ENCODE measurements around the gene KANTR. TPM values are rescaled to one million over a fixed set of nuclear protein-coding genes. Genes with fewer than 3 reads are reported as not detected.
A peak's percentile ranks its signal among the peaks of the same experiment; 100 is the strongest.

Gene KANTR, protein sequence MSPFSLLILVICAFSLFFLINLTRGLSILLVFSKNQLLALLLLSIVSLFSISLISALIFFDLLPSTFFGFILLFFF
- polyA plus RNA-seq, result 1 to 10 TPM in 1 of 3 donors, under 1 TPM in 1, not detected in 1; 0.56 to 2.3 TPM

DNA sequence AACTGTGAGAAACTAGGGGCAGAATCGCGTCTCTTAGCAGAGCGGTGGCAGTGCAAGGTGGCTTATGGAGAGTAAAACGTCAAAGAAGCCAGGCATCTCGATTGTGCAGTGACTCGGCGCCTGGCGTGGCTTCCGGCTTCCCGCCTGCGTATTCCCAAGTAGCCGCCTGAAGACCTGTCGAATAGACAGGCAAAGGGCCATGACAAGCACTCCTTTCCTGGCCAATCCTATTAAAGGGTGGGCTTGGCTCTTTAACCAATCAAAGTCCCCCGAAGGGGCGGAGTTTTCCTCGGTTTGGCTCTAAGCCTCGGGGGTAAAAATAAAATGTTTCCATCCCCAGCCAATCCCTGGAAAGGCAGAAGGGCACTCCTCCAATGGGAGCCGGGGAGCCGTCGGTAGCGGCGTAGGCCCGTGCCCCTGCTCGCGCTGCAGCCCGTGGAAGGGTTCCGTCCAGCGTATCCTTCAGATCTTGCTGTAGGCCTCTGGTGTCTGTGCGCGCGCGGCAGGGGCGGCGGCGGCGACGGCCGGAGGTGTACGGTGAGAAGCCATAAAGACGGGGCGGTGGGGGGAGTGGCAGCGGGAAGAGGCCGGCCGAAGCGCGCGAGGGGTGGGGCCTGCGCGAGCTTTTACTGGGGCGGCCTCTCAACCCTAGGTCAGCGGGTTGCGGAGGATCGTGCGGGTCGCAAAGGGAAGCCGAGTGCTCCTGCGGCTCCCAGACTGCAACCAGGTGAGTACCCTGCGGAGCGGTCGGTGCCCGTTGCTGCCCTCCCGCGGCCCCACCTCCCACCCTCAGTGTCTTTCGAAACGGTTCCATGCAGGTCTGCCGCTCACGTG is at the start of gene KANTR:
Gene KANTR (plus strand): TSS at position 395 of the 834 bp plus-strand sequence. CDS start 30,131 bp downstream, outside the sequence.
- peaks cover 0 to 7% (median 3%) of the 10 kb centered on the region in 3 donors for H3K27me3 Mint-ChIP-seq (ENCODE audit: low read depth in 3 of 3)
- peaks cover 19 to 26% of the 10 kb centered on the region in 2 donors for H3K4me1 Mint-ChIP-seq
- H3K27ac Mint-ChIP-seq, result peak within 1 kb of the TSS; percentile 71 to 91 (median 84)
- H3K36me3 Mint-ChIP-seq, result no peaks in the 10 kb centered on the region
- H3K9me3 Mint-ChIP-seq, result no peaks in the 10 kb centered on the region
- H3K4me3 Mint-ChIP-seq, result peak within 1 kb of the TSS; percentile 85 to 88 (median 86)
- DNase-seq, result peak; percentile 83 to 84 (median 83)

DNA sequence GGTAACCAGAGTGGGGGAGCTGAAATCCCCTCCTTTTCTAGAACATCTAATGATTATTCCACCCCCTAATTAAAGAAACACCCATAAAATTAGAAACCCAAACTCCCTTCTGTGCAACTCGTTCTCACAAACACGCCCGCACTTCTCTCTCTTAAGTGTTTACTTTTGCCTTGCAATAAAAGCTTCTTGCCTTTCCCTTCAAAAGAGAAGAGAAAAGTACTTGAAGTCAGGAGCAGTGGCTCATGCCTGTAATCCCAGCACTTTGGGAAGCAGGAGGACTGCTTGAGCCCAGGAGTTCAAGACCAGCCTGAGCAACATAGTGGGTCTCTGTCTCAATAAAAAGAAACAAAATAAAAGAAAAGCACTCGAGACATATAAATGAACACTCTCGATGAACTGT is 48.9 kb upstream of the KANTR start:
- Mint-ChIP-seq H3K27me3 (ENCODE audit: low read depth in 3 of 3) (peaks cover 3 to 7% (median 5%) of the 10 kb centered on the region in 3 donors), H3K4me1 (no peaks in the 10 kb centered on the region), H3K36me3 (no peaks in the 10 kb centered on the region), H3K9me3 (no peaks in the 10 kb centered on the region), H3K27ac (no peak overlapping the region), H3K4me3 (no peak overlapping the region)
- DNase-seq, result no peak

DNA sequence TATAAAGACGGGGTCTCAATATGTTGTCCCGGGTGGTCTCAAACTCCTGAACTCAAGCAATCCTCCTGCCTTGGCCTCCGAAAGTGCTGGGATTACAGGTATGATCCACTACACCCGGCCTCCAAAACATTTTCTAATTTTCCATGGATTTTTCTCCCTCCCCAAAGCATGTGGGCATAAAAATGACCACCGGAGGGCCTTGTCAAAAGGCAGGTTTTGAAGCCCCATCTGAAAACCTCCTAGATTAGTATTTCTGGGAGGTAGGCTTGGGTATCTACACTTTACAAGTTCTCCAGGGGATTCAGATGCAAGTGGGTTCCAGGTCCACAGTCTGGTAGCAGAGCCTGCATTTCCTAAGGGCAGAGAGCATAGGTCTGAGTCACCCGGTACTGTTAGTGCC is 46.7 kb upstream of the KANTR start:
- H3K4me3 Mint-ChIP-seq, result no peak overlapping the region
- H3K4me1 Mint-ChIP-seq, result no peaks in the 10 kb centered on the region
- no peak for DNase-seq
- H3K27ac Mint-ChIP-seq, result no peak overlapping the region
- H3K27me3 Mint-ChIP-seq (ENCODE audit: low read depth in 3 of 3), result peaks cover 3 to 10% (median 4%) of the 10 kb centered on the region in 3 donors
- H3K36me3 Mint-ChIP-seq, result no peaks in the 10 kb centered on the region
- H3K9me3 Mint-ChIP-seq, result no peaks in the 10 kb centered on the region

DNA sequence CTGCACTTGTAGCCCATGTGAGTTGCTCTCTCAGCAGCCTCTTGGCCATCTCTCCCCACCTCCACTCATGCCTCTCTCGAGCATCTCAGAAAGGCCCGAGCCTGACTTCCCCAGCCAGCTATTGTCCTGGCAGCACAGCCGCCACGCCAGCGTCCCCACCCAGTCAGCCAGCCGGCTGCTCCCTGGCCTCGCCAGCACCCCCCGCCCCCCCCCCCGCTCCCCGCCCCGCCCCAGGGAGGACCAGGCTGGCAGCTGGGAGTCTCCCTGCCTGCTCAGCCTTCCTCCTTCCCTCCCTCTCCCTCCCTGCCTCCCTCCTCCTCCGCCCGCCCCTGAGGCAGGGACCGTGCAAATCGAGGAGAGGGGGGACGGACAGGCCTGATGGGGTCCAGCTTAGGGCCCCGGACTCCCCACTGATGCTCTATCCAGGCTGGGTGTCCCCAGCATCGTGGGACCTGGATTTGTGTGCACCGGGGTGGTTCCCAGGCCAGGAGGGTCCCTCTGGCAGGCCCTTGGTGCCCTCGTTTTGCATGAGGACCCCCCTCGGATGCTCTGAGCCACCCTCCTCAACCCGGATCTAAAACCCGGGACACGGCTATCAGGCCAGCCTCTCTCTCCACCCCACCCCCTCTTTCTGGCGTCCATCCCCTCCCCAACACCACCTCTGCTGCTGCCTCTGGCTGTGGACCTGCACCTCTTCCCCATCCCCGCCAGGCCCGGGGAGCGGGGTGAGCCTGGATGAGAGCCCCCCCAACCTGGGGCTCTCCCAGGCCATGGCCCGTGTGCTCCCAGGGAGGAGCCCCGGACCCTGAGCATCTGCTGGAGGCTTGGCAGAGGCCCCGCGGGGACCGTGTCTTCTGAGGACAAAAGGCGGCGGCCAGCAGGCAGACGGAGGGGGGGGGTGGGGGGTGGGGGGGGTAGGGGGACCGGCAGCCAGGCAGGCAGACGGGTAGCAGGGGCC is 45.5 kb upstream of the KANTR start, which contains the start of gene GPR173:
Gene GPR173 (plus strand): TSS at position 621 of the 958 bp plus-strand sequence. CDS start 27,833 bp downstream, outside the sequence.
- peaks cover 3 to 7% (median 4%) of the 10 kb centered on the region in 3 donors for H3K27me3 Mint-ChIP-seq (ENCODE audit: low read depth in 3 of 3)
- no peak for DNase-seq
- H3K9me3 Mint-ChIP-seq, result no peaks in the 10 kb centered on the region
- no peaks in the 10 kb centered on the region for H3K36me3 Mint-ChIP-seq
- H3K4me3 Mint-ChIP-seq, result no peak within 1 kb of the TSS
- no peaks in the 10 kb centered on the region for H3K4me1 Mint-ChIP-seq
- H3K27ac Mint-ChIP-seq, result no peak within 1 kb of the TSS

DNA sequence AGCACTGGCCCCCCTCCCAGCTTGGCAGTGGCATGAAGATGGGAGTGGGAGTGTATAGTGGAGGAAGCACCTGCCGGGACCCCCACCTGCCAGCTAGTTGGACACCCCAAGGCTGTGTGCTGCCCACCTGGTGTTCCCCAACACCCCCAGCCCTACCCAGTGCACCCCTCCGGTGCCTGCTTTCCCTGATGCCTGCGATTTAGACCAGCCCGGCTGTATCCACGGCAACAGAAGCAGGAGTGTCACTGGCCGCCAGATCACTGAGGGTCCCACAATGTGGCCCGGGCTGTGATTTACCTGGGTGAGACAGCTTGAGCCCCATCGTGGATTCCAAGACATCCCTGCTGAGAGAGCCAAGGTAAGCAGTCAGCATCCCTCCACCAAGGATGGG is 44.8 kb upstream of the KANTR start:
- DNase-seq, result no peak
- Mint-ChIP-seq H3K27ac (no peak overlapping the region), H3K9me3 (no peaks in the 10 kb centered on the region), H3K4me1 (no peaks in the 10 kb centered on the region), H3K36me3 (no peaks in the 10 kb centered on the region), H3K4me3 (no peak overlapping the region), H3K27me3 (ENCODE audit: low read depth in 3 of 3) (peaks cover 3 to 6% (median 4%) of the 10 kb centered on the region in 3 donors)

DNA sequence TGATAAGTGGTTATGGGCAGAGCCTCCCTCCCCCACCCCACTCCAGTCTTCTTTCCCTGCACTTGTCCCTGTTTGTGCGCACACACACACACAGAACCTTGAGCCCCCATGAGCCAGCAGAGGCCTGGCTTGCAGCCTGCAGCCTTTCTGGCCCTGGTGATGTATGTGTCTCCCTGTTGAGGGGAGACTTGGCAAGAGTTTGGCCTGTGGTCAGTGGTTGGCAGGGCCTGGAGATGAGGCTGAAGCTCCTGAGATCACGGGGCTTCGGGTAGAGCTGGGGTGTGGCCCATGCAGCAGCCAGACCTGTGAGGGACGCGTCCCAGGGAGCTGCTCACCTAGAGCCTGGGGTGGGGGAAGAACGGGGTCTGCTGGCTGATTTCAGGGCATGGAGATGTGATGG is 43.1 kb upstream of the KANTR start:
- no peak for DNase-seq
- no peaks in the 10 kb centered on the region for H3K9me3 Mint-ChIP-seq
- H3K27ac Mint-ChIP-seq, result no peak overlapping the region

DNA sequence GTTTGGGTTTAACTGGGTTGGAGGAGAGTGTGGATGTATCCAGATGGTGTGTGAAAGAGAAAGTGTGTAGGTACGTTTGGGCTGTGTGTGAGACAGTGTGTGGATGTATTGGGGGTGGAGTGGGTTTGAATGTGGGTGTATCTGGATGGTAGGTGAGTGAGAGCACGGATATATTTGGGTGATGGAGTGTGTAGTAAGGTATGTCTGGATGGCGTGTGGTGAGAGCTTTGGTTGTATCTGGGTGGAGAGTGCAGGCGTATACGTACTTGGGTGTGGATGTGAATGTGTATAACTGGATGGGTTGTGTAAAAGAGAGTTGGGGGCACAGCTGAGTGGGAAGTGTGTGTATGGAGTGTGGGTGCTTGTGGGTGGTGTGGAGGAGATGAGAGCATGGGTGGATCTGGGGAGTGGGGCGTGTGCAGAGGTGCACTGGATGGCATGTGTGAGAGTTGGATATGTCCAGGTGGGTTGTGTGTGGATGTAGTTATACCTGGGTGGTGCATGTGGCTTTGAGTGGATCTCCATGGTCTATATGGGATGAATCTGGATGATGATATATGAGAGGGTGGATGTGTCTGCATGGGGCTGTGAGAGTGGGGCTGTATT is 38.6 kb upstream of the KANTR start:
- H3K4me3 Mint-ChIP-seq, result no peak overlapping the region
- no peaks in the 10 kb centered on the region for H3K36me3 Mint-ChIP-seq
- peaks cover 5 to 7% of the 10 kb centered on the region in 2 donors for H3K4me1 Mint-ChIP-seq
- no peak overlapping the region for H3K27ac Mint-ChIP-seq
- DNase-seq, result no peak
- peaks cover 0 to 5% (median 0%) of the 10 kb centered on the region in 3 donors for H3K27me3 Mint-ChIP-seq (ENCODE audit: low read depth in 3 of 3)
- no peaks in the 10 kb centered on the region for H3K9me3 Mint-ChIP-seq

More for the DNA sequence above, 43.1 kb upstream of the KANTR start:
- no peaks in the 10 kb centered on the region for H3K4me1 Mint-ChIP-seq
- no peaks in the 10 kb centered on the region for H3K36me3 Mint-ChIP-seq
- H3K4me3 Mint-ChIP-seq, result no peak overlapping the region
- H3K27me3 Mint-ChIP-seq (ENCODE audit: low read depth in 3 of 3), result peaks cover 2 to 6% (median 3%) of the 10 kb centered on the region in 3 donors

DNA sequence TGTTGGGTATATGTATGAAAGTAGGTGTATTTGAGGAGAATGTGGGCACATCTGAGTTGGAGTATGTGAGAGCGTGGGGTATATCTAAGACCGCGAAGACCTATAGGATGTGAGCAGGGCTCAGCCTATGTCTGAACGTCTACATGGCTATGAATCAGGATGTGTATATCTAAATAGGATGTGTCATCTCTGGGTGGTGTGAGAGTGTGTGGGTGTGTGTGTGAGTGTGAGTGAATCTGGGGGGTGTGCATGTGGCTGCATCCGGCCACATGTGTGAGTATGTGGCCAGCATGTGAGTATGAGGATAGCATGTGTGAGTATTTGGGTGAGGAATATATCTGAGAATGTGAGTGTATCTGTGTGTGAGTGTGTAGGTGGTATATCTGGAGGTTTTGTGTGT is 37.6 kb upstream of the KANTR start:
- no peak overlapping the region for H3K4me3 Mint-ChIP-seq
- DNase-seq, result peak in 1 of 3 donors; percentile 16
- H3K36me3 Mint-ChIP-seq, result no peaks in the 10 kb centered on the region
- H3K9me3 Mint-ChIP-seq, result no peaks in the 10 kb centered on the region
- no peak overlapping the region for H3K27ac Mint-ChIP-seq
- H3K27me3 Mint-ChIP-seq (ENCODE audit: low read depth in 3 of 3), result peaks cover 0 to 5% (median 0%) of the 10 kb centered on the region in 3 donors
- H3K4me1 Mint-ChIP-seq, result peaks cover 5 to 7% of the 10 kb centered on the region in 2 donors

DNA sequence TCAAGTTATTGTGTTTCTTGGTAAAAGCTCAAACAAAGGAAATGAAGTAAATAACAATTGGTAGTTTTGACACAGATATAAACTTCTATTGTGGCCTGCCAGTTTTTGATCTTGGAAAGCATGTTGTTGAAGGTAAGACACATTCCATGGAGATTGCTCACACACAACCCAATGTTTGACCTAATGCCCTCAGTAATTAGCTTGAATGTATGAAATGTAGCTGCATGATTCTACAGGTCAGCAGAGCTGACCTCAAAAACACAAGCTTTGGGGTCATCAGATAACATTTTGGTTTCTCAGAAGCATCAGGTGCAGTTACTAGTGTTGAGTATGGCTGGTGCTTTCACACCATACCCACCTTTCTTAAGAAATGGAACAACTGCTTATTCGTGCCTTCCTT is 28.8 kb upstream of the KANTR start:
- no peaks in the 10 kb centered on the region for H3K36me3 Mint-ChIP-seq
- no peak for DNase-seq
- no peak overlapping the region for H3K27ac Mint-ChIP-seq
- H3K4me3 Mint-ChIP-seq, result no peak overlapping the region
- H3K27me3 Mint-ChIP-seq (ENCODE audit: low read depth in 3 of 3), result peaks cover 0 to 11% (median 5%) of the 10 kb centered on the region in 3 donors
- no peaks in the 10 kb centered on the region for H3K4me1 Mint-ChIP-seq
- no peaks in the 10 kb centered on the region for H3K9me3 Mint-ChIP-seq

DNA sequence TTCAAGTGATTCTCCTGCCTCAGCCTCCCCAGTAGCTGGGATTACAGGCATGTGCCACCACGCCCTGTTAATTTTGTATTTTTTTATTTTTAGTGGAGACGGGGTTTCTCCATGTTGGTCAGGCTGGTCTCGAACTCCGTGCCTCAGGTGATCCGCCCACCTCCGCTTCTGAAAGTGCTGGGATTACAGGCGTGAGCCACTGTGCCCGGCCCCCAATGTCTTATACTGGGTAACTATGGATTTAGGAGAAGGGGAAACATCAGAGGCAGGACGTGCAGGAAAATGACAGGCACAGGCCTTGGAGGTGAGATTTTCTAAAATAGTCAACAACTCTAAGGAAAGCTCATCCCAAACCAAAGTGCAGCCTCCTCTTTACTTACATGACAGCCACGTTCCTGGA is 22.9 kb upstream of the KANTR start:
- Mint-ChIP-seq H3K27me3 (ENCODE audit: low read depth in 3 of 3) (peaks cover 4 to 9% (median 4%) of the 10 kb centered on the region in 3 donors), H3K36me3 (no peaks in the 10 kb centered on the region), H3K4me1 (peaks cover 10 to 14% of the 10 kb centered on the region in 2 donors), H3K4me3 (peak overlapping the region in 1 of 5 donors; percentile 14), H3K9me3 (no peaks in the 10 kb centered on the region), H3K27ac (no peak overlapping the region)
- no peak for DNase-seq

DNA sequence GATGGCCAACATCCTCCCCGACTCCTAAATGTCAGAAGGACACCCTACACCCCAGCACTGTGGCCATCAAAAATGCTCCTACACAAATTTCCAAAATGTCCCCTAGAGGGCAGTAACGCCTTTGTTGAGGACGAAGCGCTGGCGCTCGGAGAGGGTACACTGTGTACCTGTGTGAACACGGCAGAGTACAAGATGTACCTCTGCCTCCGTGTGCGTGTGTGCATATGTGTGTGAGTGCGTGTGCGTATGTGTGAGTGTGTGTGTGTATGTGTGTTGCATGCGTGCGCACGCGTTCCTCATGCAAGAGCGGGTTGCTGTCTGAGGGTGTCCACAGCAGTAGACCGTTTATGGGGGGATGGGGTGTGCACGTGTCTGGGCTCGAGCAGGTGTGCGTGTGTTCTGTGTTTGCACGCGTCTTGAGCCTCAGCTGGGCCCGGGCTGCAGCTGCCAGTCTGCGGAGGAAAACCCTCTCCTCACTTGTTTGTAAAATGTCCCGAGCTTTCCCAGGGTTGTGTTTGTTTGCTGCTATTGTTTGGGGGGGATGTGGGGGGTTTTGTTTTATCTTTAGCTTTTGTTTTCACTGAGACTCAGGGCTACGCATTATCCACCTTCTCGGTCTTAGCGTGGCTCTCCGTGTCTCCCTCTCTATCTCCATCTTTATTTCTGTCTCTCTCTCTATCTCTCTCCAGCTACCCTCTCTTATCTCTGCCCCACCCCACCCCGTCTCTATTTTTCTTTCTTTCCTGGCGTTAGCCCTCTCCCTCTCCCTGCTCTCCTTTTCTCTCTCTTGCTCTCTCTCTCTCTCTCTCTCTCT is 22.1 kb upstream of the KANTR start:
- peak; percentile 67 to 76 (median 72) for DNase-seq
- H3K27me3 Mint-ChIP-seq (ENCODE audit: low read depth in 3 of 3), result peaks cover 4 to 9% (median 4%) of the 10 kb centered on the region in 3 donors
- peaks cover 10 to 14% of the 10 kb centered on the region in 2 donors for H3K4me1 Mint-ChIP-seq
- H3K9me3 Mint-ChIP-seq, result no peaks in the 10 kb centered on the region
- no peaks in the 10 kb centered on the region for H3K36me3 Mint-ChIP-seq
- H3K4me3 Mint-ChIP-seq, result peak overlapping the region; percentile 84 to 93 (median 86)
- H3K27ac Mint-ChIP-seq, result peak overlapping the region in 5 of 6 donors; percentile 10 to 83 (median 61)

DNA sequence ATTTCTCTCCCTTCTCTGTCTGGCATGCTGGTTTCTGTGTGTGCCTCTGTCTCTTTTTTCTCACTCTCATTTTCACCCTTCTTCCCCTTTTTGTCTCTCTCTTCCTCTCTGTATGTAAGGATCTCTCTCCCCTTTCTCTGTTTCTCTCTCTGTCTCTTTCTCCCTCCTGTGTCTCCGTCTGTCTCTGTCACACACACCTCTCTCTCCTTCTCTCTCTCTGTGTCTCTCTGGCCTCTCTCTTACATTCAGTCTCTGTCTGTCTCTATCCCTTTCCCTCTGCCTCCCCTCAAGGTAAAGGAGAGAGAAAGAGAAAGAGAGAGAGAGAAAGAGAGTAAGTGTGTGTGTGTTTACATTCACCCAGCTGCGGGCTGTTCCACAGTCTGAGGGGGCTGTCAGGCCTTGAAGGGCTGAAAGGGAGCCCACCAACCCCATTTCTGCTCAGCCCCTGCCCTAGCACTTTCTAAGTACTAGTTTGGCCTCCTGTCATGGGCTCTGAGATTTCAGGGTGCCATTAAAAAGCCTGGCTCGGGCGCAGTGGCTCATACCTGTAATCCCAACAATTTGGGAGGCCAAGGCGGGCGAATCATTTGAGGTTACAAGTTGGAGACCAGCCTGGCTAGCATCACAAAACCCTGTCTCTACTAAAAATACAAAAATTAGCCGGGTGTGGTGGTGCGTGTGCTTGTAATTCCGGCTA is 21.4 kb upstream of the KANTR start:
- H3K27me3 Mint-ChIP-seq (ENCODE audit: low read depth in 3 of 3), result peaks cover 2 to 9% (median 4%) of the 10 kb centered on the region in 3 donors
- peak overlapping the region in 4 of 6 donors; percentile 10 to 83 (median 67) for H3K27ac Mint-ChIP-seq
- DNase-seq, result no peak
- peak overlapping the region; percentile 84 to 93 (median 86) for H3K4me3 Mint-ChIP-seq
- no peaks in the 10 kb centered on the region for H3K9me3 Mint-ChIP-seq
- H3K4me1 Mint-ChIP-seq, result peaks cover 10 to 14% of the 10 kb centered on the region in 2 donors
- H3K36me3 Mint-ChIP-seq, result no peaks in the 10 kb centered on the region
